Prostate gland (tissue), 2 donors: ENCODE data around the gene TMEM52B.

ENCODE experiments used
- CTCF ChIP-seq, 4 experiments: fragments of 200-600 bp in 2 of 4; fragments of 450-650 bp in 2 of 4; sonication (generic) in 2 of 4; IDR thresholded peaks; 1 replicate in 3 of 4; 2 replicates in 1 of 4; pipeline ENCODE4 v1.5.1; 2016 to 2019; ENCODE audit warnings: antibody characterized with exemption in 4 of 4, mild to moderate bottlenecking in 2 of 4, moderate library complexity in 2 of 4
- POLR2A ChIP-seq: fragments of 450-650 bp; IDR thresholded peaks from one replicate; pipeline ENCODE4 v1.6.1; 2016; ENCODE audit warnings: antibody characterized with exemption, mild to moderate bottlenecking
- POLR2AphosphoS5 ChIP-seq: sonication (generic); formaldehyde crosslinking; IDR thresholded peaks from one replicate; pipeline ENCODE4 v1.6.1; 2017; ENCODE audit warnings: antibody characterized with exemption

DNA sequence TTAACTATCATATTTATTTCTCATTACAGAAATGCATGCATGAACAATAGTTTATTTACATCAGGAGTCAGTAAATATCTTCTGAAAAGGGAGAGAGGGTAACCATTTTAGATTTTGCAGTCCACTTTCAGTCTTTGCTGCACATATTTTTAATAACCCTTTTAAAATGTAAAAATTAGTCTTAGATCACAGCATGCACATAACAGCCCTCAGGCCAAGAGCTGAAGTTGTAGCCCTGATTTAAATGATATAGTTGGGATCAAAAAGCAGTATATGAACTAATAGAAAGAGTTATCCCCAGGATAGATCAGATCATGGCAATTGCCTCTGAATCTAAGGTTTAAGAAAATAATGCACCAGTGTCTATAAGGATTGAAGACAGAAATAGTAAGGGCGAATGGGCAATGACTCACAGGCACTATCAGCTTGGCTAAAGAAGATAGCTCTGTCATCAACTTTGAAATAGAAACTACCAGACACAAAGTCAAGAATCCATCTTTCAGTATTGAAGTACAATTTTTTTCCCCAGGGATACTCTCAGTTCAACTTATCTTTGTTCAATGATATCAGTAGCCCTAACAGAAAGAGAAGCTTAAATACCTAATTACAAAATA is 35.7 kb upstream of the TMEM52B start:
- TF ChIP-seq POLR2A (no peak), POLR2AphosphoS5 (no peak), CTCF (IDR thresholded peaks at IDR 0.05) (no peak)
